GM19324 (cell line): ENCODE data around the gene FAAH.
"Not testable (repeated sequence)": the region's sequence is repeated elsewhere in the genome, so short reads cannot be mapped to it uniquely, and the experiment has no call there.

Source experiments
- ATAC-seq: cut with Tn5 transposase; IDR thresholded peaks from one replicate; pipeline ENCODE4 v1.9.1; 2021; ENCODE audit warnings: mild to moderate bottlenecking, moderate library complexity; ENCODE audit not compliant: unreplicated experiment, low FRiP score

Gene FAAH

GRCh38 chr1:46394108-46394871 is at the start of gene FAAH:
Gene FAAH, plus strand, starts transcription at chr1:46394317. Its CDS starts 32 bp downstream, at chr1:46394349.
- no peak for ATAC-seq

DNA sequence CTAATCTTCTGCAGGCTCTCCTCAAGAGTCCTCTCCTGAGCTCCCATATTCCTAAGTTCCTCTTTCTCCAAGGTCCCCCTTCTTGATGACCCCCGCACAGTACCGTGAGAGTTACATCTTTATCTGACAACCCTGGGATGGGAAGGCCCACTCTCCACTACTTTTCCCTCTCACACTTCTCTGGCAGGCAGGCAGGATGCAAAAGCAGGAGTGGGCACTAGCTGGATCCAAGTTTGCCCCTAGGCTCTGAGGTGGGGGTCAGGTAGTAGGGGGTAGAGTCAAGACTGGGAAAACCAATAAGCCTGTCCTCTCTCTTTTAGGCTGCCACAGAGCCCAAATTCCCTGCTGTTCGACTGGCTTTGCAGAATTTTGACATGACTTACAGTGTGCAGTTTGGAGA is 49.6 kb upstream of the FAAH start:
- no peak for ATAC-seq

GRCh38 chr1:46345281-46345680 is 48.8 kb upstream of the FAAH start:
- no peak for ATAC-seq

DNA sequence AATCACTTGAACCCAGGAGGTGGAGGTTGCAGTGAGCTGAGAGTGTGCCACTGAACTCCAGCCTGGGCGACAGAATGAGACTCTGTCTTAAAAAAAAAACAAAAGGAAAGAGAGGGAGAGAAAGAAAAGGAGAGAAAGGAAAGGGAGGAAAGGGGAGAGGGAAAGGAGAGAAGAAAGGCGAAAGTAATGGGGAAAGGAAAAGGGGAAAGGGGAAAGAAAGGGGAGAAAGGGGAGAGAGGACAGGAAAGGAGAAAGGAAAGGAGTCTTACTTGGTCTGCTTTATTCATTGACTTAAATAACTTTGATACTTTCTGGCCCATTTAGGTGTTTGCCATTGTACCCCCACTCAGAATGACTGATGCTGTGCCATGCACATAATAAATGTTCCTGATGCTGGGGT is 41.8 kb upstream of the FAAH start:
- ATAC-seq: no peak

- not testable (repeated sequence) for ATAC-seq
Measured at GRCh38 chr1:46355920-46356319, 38.2 kb upstream of the FAAH start.

- ATAC-seq: no peak
Measured at GRCh38 chr1:46362158-46362557, 32.0 kb upstream of the FAAH start.

GRCh38 chr1:46363121-46363520 is 31.0 kb upstream of the FAAH start:
- ATAC-seq: no peak

- no peak for ATAC-seq
Measured at GRCh38 chr1:46364612-46365011, 29.5 kb upstream of the FAAH start.

GRCh38 chr1:46365796-46366195 is 28.3 kb upstream of the FAAH start:
- not testable (repeated sequence) for ATAC-seq

- ATAC-seq: no peak
Measured at GRCh38 chr1:46367072-46367471, 27.0 kb upstream of the FAAH start.

GRCh38 chr1:46367701-46368100 is 26.4 kb upstream of the FAAH start:
- ATAC-seq: not testable (repeated sequence)

- ATAC-seq: no peak
Measured at GRCh38 chr1:46368791-46369190, 25.3 kb upstream of the FAAH start.

DNA sequence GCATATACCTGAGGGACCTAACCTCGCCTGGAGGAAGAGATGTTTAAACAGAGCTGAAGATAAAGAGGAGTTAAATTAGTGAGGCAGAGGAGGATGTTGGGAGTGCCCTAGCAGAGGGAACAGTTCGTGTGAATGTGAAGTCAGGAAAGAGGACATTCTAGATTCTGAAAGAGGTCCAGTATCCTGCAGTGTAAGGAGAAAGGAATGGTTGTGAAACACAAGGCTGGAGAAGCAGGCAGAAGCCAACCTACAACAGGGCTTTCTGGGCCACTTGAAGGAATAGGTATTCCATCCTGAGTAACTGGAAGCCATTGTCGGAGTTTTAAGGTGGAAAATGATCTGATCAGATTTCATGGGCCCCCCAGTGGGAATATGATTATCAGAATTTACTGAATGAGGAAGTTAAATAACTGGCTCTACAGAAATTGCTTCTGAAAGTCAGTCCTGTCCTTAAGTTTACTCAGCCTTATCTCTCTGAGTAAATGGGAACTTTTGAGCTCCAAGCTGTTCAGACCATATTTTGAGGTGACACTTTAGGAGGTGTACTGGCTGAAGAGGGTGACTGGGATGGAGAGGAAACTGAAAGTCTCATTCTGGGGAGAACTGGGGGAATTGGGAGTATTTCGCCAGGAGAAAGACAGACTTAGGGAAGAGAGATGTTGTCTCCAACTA is 24.4 kb upstream of the FAAH start:
- no peak for ATAC-seq

- no peak for ATAC-seq
Measured at GRCh38 chr1:46370214-46370633, 23.9 kb upstream of the FAAH start.

GRCh38 chr1:46372431-46372830 is 21.7 kb upstream of the FAAH start:
- ATAC-seq: no peak

DNA sequence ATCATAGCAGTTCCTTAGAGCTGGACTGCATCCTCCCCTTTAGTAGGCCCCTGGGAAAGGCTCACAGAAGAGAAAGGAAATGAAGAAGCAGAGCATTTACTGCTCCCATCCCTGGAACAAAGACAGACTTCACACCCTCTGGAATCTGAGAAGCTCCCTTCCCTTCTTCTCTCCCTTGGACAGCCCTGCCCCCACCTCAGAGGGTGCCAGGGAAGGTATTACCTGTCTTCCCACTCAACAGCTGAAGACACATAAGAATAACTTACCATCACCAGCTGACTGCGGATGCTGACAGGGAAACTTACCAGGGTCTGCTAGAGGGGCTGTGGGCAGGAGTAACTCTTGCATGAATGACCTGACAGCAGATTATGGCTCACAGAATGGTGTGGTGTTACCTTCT is 14.1 kb upstream of the FAAH start:
- ATAC-seq: no peak

DNA sequence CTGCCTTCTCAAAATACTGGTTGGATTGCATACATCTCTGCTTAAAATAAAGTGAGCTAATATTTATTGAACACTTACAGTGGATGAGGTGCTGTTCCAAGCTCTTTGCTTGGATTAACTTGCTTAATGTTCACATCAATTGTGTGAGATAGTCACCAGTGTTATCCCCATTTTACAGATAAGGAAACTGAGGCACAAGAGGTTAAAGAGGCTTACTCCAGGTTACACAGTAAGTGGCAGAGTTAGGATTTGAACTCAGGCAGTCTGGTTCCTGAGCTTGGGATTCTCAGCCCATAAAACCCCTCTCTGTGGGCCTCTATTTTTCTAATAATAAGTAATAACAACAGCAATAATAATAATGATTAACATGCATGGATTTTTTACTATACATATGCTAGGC is 13.6 kb upstream of the FAAH start:
- ATAC-seq: no peak

GRCh38 chr1:46393510-46393909 is 607 bp upstream of the FAAH start:
- no peak for ATAC-seq

DNA sequence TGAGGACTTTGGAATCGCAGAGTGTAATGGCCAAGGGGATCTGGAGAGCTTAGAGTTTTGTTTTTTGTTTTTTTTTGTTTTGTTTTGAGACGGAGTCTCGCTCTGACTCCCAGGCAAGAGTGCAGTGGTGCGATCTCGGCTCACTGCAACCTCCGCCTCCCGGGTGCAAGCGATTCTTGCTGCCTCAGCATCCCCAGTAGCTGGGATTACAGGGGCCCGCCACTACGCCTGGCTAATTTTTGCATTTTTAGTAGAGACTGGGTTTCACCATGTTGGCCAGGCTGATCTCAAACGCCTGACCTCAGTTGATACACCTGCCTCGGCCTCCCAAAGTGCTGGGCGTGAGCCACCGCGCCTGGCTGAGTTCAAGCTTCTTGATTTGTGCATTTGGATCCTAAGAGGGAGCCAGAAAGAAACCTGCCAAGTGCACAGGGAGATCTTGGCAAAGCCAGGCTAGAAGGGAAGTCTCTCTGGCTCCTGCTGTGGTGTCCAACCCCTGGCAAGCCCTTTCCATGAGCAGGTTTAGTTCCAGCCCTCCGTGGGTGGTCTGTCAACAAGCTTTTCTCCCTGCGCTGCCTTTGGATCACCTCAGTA is 852 bp downstream of the FAAH start:
- no peak for ATAC-seq

- no peak for ATAC-seq
Measured at GRCh38 chr1:46396441-46397398, 2.6 kb downstream of the FAAH start.

DNA sequence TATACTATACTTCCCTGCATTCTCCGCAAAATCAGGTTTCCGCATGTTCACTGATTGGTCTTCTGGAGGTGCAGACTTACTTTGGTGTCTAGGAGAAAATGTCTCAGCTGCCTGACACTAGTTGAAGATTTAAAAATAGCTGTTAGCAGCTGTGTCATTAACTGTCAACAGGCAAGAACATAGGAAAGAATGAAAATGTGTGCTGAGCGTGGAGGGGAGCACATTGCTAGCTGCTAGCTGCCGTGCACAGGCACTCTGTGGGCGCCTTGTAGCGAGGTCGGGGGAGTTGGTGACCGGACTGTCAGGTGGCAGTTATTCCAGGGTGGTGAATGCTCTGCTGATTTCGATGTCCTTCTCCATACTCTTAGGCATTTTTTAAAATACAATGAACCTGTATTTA is 5.2 kb downstream of the FAAH start:
- no peak for ATAC-seq
